Heart right ventricle (tissue), 16 donors: ENCODE data around the gene ROCK2. TPM values are rescaled to one million over a fixed set of nuclear protein-coding genes. Genes with fewer than 3 reads are reported as not detected.

Experiments
- ATAC-seq, 8 donors: fragments of 200-7000 bp; cut with Tn5 transposase; one replicate each; pipeline ENCODE4 v1.9.1; 2020; ENCODE audit warnings: mild to moderate bottlenecking in 8 of 8, moderate library complexity in 8 of 8, moderate number of reproducible peaks in 1 of 8
- DNase-seq, 2 donors: peaks; one replicate each; pipeline ENCODE4 v3.0.0-alpha.2; 2020
- H3K27ac ChIP-seq, 10 donors: fragments of 200-600 bp; sonication (generic) in 2 of 10; one replicate each; pipeline versions ENCODE4 v1.5.0 to v1.8.0; 2020 to 2022; ENCODE audit warnings: mild to moderate bottlenecking in 3 of 10
- H3K27me3 ChIP-seq, 7 donors: fragments of 200-600 bp; one replicate each; pipeline ENCODE4 v1.8.0; 2021 to 2022; ENCODE audit warnings: mild to moderate bottlenecking in 2 of 7
- H3K36me3 ChIP-seq, 9 donors: fragments of 200-600 bp; sonication (generic) in 1 of 9; one replicate each; pipeline versions ENCODE4 v1.5.0 to v1.8.0; 2020 to 2022; ENCODE audit warnings: mild to moderate bottlenecking in 2 of 9
- H3K4me1 ChIP-seq, 9 donors: fragments of 200-600 bp; sonication (generic) in 1 of 9; one replicate each; pipeline versions ENCODE4 v1.5.0 to v1.8.0; 2020 to 2022; ENCODE audit warnings: mild to moderate bottlenecking in 4 of 9
- H3K4me3 ChIP-seq, 10 donors: fragments of 200-600 bp; sonication (generic) in 2 of 10; one replicate each; pipeline versions ENCODE4 v1.5.0 to v1.8.0; 2020 to 2022; ENCODE audit warnings: mild to moderate bottlenecking in 7 of 10, moderate library complexity in 2 of 10
- H3K9me3 ChIP-seq, 11 donors: fragments of 200-600 bp in 10 of 11; sonication (generic) in 2 of 11; one replicate each; pipeline versions ENCODE4 v1.5.0 to v1.8.0; 2013 to 2022; ENCODE audit warnings: mild to moderate bottlenecking in 2 of 11, control low read depth in 1 of 11, moderate library complexity in 1 of 11
- WGBS, 2 donors: extraction: QIAGEN DNeasy Blood & Tissue Kit; methylation state at CpG; one replicate each; pipeline ENCODE4 v1.1.7; 2013; ENCODE audit warnings: inconsistent platforms in 1 of 2; 5-methylcytosine and 5-hydroxymethylcytosine counted together
- intact Hi-C, 10 donors: fragments of 100-400 bp; cut with DNase I; formaldehyde crosslinking; loops; one replicate each; pipeline versions ENCODE4 v1.11.1 to v1.14.2; 2022
- polyA plus RNA-seq, 2 donors: library from polyadenylated mRNA; stranded (reverse); fragments of 200-250 nt; gene quantifications; one replicate each; pipeline ENCODE4 v1.2.3, GENCODE V29; 2013
- total RNA-seq, 10 donors: library from RNA; stranded (reverse); fragmentation: NEBNext Ultra II Directional in 3 of 10; extraction: Animal tissue kit (Norgen Biotek cat#: 25700) in 3 of 10; gene quantifications; one replicate each; pipeline versions ENCODE4 v1.2.1 to v1.2.4, GENCODE V29; 2021 to 2023
- TF ChIP-seq, protein P1 (sequence below), 9 donors: fragments of 200-600 bp; sonication (generic) in 2 of 9; IDR thresholded peaks; one replicate each; pipeline versions ENCODE4 v1.5.0 to v1.8.0; 2021 to 2022; ENCODE audit warnings: antibody characterized with exemption in 9 of 9, mild to moderate bottlenecking in 5 of 9, moderate library complexity in 1 of 9
- donor health status: Arrhythmogenic right ventricular cardiomyopathy.
- donor health status: ischemic (EF 13 %, LVEDD 7.1; RV severe dilation, severe dysfunction).
- donor health status: healthy with polysubstance abuse.
- donor health status: DM: no; HTN: yes; CAD: no.
- donor health status: DM: no; HTN: no; CAD: no.
- donor health status: ischemic (EF 25% LVEDD 6.9; RV normal size, moderate dysfunction).
- donor health status: ischemic (EF 25% LVEDD 5.7; RV mildly dilated, moderate dysfunction).
- donor health status: healthy.
- donor health status: DM: yes; HTN: yes; CAD: no.
- donor health status: Ischemic cardiomyopathy.
- donor health status: ischemic (EF 35%, LVEDD 5.7; RV mildly dilated, moderate dysfunction).
- donor health status: nonischemic (EF 11% LVEDD 7.7; RV severe dilation, severe dysfunction).
- donor health status: DM: yes; HTN: yes; CAD: no.
- donor health status: PGD.
- donor health status: ischemic (EF 29% LVEDD 5.4; RV normal size, mild dysfunction).
- donor health status: nonischemic (EF 23%, LVEDD 6.1; RV moderate dilation, normal function).

The ROCK2 gene
- total and polyA plus RNA-seq, 12 donors: 6.9 to 51.8 (median 36.5) TPM

DNA sequence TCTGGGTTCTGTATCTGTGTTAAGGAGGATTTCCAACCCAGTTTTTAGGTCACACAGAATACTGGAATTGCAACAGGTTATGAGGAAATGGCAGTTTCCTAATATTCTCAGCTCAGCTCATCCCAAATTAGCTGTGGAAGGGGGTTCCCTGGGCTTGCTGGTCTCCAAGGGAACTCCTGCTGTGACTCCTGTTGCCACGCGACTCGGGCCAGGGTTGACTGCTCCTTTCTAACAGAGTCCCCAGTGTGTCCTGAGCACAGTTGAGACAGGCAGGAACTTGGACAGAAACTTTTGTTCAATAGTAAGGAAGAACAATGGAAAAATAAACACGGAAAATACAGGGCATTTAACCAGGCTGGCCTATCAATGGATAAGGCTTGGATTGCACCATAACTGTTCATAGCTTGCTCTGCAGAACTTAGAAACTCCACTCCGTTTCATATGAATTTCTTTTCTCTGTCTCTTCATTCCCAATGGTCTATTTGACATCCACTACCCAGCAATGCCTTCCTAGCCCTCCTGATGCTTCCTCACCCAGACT lies 3.8 kb upstream of the ROCK2 start:
- Histone ChIP-seq H3K4me3 (no peak overlapping the region), H3K4me1 (peaks cover 0 to 21% (median 9%) of the 10 kb centered on the region in 9 donors), H3K27me3 (no peaks in the 10 kb centered on the region), H3K36me3 (no peaks in the 10 kb centered on the region), H3K27ac (peak overlapping the region in 1 of 10 donors; percentile 21), H3K9me3 (no peaks in the 10 kb centered on the region)
- intact Hi-C loops: loop anchor here in 6 of 10 donors (5.0 to 10.0 kb wide), 6 partner anchors 54 to 113 kb away; no protein-coding TSS in a partner anchor
- DNase-seq: peak in 1 of 2 donors; percentile 37
- TF ChIP-seq, protein P1, sequence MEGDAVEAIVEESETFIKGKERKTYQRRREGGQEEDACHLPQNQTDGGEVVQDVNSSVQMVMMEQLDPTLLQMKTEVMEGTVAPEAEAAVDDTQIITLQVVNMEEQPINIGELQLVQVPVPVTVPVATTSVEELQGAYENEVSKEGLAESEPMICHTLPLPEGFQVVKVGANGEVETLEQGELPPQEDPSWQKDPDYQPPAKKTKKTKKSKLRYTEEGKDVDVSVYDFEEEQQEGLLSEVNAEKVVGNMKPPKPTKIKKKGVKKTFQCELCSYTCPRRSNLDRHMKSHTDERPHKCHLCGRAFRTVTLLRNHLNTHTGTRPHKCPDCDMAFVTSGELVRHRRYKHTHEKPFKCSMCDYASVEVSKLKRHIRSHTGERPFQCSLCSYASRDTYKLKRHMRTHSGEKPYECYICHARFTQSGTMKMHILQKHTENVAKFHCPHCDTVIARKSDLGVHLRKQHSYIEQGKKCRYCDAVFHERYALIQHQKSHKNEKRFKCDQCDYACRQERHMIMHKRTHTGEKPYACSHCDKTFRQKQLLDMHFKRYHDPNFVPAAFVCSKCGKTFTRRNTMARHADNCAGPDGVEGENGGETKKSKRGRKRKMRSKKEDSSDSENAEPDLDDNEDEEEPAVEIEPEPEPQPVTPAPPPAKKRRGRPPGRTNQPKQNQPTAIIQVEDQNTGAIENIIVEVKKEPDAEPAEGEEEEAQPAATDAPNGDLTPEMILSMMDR (IDR thresholded peaks at IDR 0.05): no peak
- 54 to 75% methylated on average over 5 of the region's 5 CpGs for WGBS, 2 donors
- ATAC-seq: no peak

DNA sequence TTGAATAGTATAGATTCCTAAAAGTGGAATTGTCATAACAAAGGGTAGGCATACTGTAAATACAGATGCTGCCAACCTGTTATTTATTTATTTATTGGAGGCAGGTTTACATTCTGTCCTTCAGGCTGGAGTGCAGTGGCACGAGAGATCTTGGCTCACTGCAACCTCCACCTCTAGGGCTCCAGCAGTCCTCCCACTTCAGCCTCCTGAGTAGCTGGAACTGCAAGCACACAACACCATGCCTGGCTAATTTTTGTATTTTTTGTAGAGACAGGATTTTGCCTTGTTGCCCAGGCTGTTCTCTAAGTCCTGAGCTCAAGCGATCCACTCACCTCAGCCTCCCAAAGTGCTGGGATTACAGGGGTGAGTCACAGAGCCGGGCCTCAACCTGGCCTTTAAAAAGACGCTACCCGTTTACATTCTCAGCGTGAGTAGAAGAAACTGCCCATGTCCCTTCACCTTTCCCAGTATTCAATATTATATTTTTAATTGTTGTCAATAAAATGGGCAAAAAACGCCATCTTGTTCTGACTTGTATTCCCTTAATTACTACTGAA lies 3.0 kb upstream of the ROCK2 start:
- ATAC-seq (no peak), DNase-seq (no peak)
- Histone ChIP-seq H3K9me3 (no peaks in the 10 kb centered on the region), H3K36me3 (no peaks in the 10 kb centered on the region), H3K27me3 (no peaks in the 10 kb centered on the region), H3K4me1 (peaks cover 0 to 26% (median 9%) of the 10 kb centered on the region in 9 donors), H3K4me3 (no peak overlapping the region), H3K27ac (no peak overlapping the region)
- WGBS, 2 donors: 93 to 95% methylated on average over 7 of the region's 7 CpGs
- intact Hi-C loops: loop anchor here in 6 of 10 donors (5.0 to 10.0 kb wide), 6 partner anchors 55 to 113 kb away; no protein-coding TSS in a partner anchor
- TF ChIP-seq, protein P1 (IDR thresholded peaks at IDR 0.05): no peak

DNA sequence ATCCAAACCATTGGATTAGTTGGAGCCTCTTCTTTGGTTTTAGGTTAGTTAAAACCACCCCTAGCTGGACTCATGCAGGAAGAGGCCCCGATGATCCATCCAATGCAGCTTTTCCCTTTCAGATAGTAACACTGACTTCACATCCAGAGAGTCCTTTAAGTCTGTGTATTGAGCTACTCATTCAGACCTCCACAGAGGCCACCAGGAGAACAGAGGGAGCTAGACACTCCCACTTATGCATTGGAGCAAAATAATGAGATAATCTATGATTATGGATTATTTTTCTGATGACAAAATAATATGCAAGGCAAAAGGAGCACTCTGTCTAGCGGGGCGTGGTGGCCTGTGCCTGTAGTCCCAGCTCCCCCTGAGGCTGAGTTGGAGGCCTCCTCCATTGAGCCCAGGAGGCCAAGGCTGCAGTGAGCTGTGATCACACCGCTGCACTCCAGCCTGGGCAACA lies 1.6 kb upstream of the ROCK2 start:
- intact Hi-C loops: loop anchor here in 6 of 10 donors (5.0 to 10.0 kb wide), 6 partner anchors 56 to 111 kb away; no protein-coding TSS in a partner anchor
- WGBS, 2 donors: 84 to 85% methylated on average over 4 of the region's 4 CpGs
- no peak for ATAC-seq

DNA sequence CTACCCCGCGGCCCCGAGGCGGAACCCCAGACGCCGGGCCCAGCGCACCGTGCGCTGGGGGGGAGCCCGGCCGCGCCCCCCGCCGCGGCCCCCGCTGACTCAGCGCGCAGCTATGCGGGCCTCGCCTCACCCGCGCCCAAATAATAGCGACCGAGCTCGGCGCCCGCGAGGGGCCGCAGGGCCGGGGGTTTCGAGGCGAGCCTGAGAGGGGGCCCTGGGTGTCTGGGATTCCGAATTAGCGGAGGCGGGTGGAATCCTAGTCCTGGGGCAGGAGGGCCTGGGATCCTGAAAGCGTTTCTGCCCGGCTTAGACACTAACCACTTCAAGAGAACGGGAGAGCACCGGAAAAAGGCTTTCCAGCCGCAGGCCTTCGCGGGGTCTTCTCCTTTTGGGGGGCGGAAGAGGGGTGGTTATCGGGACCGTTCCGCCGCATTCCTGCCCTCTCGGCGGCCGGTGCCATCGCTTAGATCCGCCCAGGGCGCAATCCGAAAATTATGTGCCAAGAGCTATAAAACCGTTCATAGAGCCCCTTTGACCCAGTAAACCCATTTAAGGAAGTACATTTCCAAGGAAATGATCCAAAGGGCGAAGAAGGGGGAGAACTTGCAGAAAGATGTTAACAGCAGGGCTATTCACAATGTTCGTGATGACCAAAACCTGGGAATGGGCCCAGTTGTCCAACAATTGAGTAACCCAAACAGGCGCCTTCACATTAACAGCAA lies 681 bp upstream of the ROCK2 start:
- 1 to 2% methylated on average over 57 to 58 of the region's 58 CpGs for WGBS, 2 donors
- Histone ChIP-seq H3K4me3 (peak overlapping the region; percentile 54 to 98 (median 94)), H3K27ac (peak overlapping the region; percentile 95 to 100 (median 99)), H3K9me3 (no peaks in the 10 kb centered on the region), H3K4me1 (peaks cover 0 to 50% (median 31%) of the 10 kb centered on the region in 9 donors), H3K27me3 (no peaks in the 10 kb centered on the region), H3K36me3 (no peaks in the 10 kb centered on the region)
- ATAC-seq (peak; percentile 56 to 81 (median 63)), DNase-seq (peak; percentile 46 to 63)
- intact Hi-C loops: loop anchor here in 9 of 10 donors (2.0 to 10.0 kb wide), 14 partner anchors 32 to 188 kb away; partner anchors contain the start of gene SLC66A3 (in 1 of the 9)
- TF ChIP-seq, protein P1 (IDR thresholded peaks at IDR 0.05): peak in 2 of 9 donors; percentile 25 to 29

More for the DNA sequence above, 1.6 kb upstream of the ROCK2 start:
- Histone ChIP-seq H3K4me1 (peaks cover 0 to 40% (median 21%) of the 10 kb centered on the region in 9 donors), H3K4me3 (no peak overlapping the region), H3K27me3 (no peaks in the 10 kb centered on the region), H3K27ac (peak overlapping the region in 9 of 10 donors; percentile 95 to 100 (median 99)), H3K9me3 (no peaks in the 10 kb centered on the region), H3K36me3 (no peaks in the 10 kb centered on the region)
- DNase-seq: no peak
- TF ChIP-seq, protein P1 (IDR thresholded peaks at IDR 0.05): no peak
